ENCODE data around the gene GOLGA6L2.
"Not testable (repeated sequence)": the region's sequence is repeated elsewhere in the genome, so short reads cannot be mapped to it uniquely, and the experiment has no call there.

Gene GOLGA6L2

GRCh38 chr15:23424111-23424904 lies 22.7 kb downstream of the GOLGA6L2 start:
- no peak for DNase-seq

- no peak for DNase-seq
Observed at GRCh38 chr15:23422946-23423708, 23.9 kb downstream of the GOLGA6L2 start.

- no peak for DNase-seq
Observed at GRCh38 chr15:23422099-23422945, 24.7 kb downstream of the GOLGA6L2 start.

- no peak for DNase-seq
Observed at GRCh38 chr15:23420806-23421575, 26.1 kb downstream of the GOLGA6L2 start.

- DNase-seq, result no peak
Observed at GRCh38 chr15:23416349-23417276, 30.4 kb downstream of the GOLGA6L2 start.

GRCh38 chr15:23415866-23416265 lies 31.2 kb downstream of the GOLGA6L2 start:
- DNase-seq, result not testable (repeated sequence)

- DNase-seq, result no peak
Observed at GRCh38 chr15:23415321-23415865, 31.6 kb downstream of the GOLGA6L2 start.

- DNase-seq, result not testable (repeated sequence)
Observed at GRCh38 chr15:23412881-23413600, 34.0 kb downstream of the GOLGA6L2 start.

GRCh38 chr15:23411841-23412240 lies 35.2 kb downstream of the GOLGA6L2 start:
- DNase-seq, result no peak

- no peak for DNase-seq
Observed at GRCh38 chr15:23403550-23403949, 43.5 kb downstream of the GOLGA6L2 start.

- no peak for DNase-seq
Observed at GRCh38 chr15:23402544-23402943, 44.5 kb downstream of the GOLGA6L2 start.

- DNase-seq, result no peak
Observed at GRCh38 chr15:23402140-23402539, 44.9 kb downstream of the GOLGA6L2 start.

GRCh38 chr15:23401627-23402026 lies 45.4 kb downstream of the GOLGA6L2 start:
- DNase-seq, result no peak

GRCh38 chr15:23399207-23399606 lies 47.8 kb downstream of the GOLGA6L2 start:
- DNase-seq, result not testable (repeated sequence)

GRCh38 chr15:23398357-23398756 lies 48.7 kb downstream of the GOLGA6L2 start:
- DNase-seq, result not testable (repeated sequence)

- DNase-seq, result no peak
Observed at GRCh38 chr15:23397779-23398178, 49.3 kb downstream of the GOLGA6L2 start.

GRCh38 chr15:23395832-23396231 lies 51.2 kb downstream of the GOLGA6L2 start:
- no peak for DNase-seq

- no peak for DNase-seq
Observed at GRCh38 chr15:23395030-23395692, 51.9 kb downstream of the GOLGA6L2 start.
